Measurements from ENCODE around the gene PLPP4.

Gene PLPP4

GRCh38 chr10:120607016-120607709 lies 150.1 kb downstream of the PLPP4 start:
- TF ChIP-seq, protein P1, sequence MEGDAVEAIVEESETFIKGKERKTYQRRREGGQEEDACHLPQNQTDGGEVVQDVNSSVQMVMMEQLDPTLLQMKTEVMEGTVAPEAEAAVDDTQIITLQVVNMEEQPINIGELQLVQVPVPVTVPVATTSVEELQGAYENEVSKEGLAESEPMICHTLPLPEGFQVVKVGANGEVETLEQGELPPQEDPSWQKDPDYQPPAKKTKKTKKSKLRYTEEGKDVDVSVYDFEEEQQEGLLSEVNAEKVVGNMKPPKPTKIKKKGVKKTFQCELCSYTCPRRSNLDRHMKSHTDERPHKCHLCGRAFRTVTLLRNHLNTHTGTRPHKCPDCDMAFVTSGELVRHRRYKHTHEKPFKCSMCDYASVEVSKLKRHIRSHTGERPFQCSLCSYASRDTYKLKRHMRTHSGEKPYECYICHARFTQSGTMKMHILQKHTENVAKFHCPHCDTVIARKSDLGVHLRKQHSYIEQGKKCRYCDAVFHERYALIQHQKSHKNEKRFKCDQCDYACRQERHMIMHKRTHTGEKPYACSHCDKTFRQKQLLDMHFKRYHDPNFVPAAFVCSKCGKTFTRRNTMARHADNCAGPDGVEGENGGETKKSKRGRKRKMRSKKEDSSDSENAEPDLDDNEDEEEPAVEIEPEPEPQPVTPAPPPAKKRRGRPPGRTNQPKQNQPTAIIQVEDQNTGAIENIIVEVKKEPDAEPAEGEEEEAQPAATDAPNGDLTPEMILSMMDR (IDR thresholded peaks at IDR 0.05) = no peak
- no peaks in the 10 kb centered on the region for H3K9me3 ChIP-seq
- H3K4me3 ChIP-seq (ENCODE audit: low read depth in 1 of 2, low read length in 1 of 2) = no peak overlapping the region
- H3K4me1 ChIP-seq (ENCODE audit: control insufficient read depth in 1 of 2, insufficient read depth in 1 of 2, low read depth in 1 of 2, low read length in 1 of 2) = no peaks in the 10 kb centered on the region
- H3K27me3 ChIP-seq = no peaks in the 10 kb centered on the region
- H3K36me3 ChIP-seq = no peaks in the 10 kb centered on the region
- no peak overlapping the region for H3K27ac ChIP-seq

DNA sequence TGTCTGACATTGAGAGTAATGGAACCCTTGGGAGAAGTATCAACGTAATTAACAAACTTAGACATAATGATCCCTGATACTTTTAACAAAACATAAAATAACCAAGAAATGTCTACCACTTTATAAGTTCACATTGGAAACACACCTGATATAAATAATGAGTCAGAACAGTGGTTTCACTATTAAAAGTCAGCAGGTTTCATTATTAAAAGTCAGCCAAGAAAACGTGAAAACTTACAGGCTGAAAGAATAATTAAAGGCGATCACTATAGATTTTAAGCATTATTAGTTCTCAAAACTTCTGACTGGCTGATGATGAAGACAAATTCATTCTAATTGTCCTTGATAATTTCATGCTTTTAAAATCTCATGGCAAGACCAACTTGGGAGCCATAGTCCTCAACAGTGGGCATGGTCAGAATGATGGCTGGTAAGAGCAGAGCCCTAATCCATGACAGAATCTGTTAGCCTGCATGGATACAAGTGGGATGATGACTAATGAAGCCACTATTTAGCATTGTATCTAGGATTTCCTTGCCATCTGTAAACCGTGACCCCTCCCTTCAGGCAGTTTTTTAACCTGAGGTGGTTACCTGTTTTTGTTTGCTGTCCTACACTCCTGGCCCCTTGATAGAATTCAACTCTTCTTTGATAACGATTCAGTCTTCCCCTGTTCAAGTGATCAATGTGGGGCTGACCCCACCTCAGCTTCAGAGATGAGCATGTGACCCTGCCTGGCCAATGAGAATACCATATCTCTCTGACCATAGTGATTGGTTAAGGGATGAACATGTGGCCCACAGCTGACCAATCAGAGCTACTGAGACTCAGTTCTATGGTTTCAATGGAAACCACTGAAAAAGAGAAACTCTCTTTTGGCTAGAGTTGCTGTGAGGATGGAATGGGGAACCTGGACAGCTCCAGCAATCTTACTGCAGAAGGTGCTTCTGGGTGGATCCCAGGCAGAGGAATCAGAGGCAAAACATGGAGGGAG lies 151.0 kb downstream of the PLPP4 start:
- Histone ChIP-seq H3K27me3 (no peaks in the 10 kb centered on the region), H3K4me1 (ENCODE audit: control insufficient read depth in 1 of 2, insufficient read depth in 1 of 2, low read depth in 1 of 2, low read length in 1 of 2) (no peaks in the 10 kb centered on the region), H3K27ac (no peak overlapping the region), H3K36me3 (no peaks in the 10 kb centered on the region), H3K9me3 (no peaks in the 10 kb centered on the region), H3K4me3 (ENCODE audit: low read depth in 1 of 2, low read length in 1 of 2) (no peak overlapping the region)
- TF ChIP-seq, protein P1 (IDR thresholded peaks at IDR 0.05) = no peak

DNA sequence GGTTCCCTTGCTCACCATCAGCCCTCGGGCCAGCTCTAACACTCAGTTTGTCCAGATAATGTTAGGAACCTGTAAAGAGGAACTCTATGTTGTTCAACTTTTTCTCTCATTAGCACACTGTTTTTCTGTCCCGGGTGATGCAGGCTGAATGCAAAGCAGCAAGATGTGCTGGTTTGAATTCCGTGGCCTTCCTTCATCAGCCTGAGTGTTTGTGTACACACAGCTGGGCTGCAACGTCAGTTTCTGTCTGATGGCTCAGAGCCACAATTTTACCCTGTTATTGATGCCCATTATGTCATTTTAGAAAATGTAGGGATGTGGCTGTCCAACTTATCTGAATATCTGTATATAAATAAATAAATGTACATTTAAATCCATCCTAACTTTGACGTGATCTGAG lies 152.0 kb downstream of the PLPP4 start:
- TF ChIP-seq, protein P1 (IDR thresholded peaks at IDR 0.05) = no peak
- no peak overlapping the region for H3K27ac ChIP-seq
- no peaks in the 10 kb centered on the region for H3K36me3 ChIP-seq
- H3K9me3 ChIP-seq = no peaks in the 10 kb centered on the region
- no peak overlapping the region for H3K4me3 ChIP-seq (ENCODE audit: low read depth in 1 of 2, low read length in 1 of 2)
- H3K4me1 ChIP-seq (ENCODE audit: control insufficient read depth in 1 of 2, insufficient read depth in 1 of 2, low read depth in 1 of 2, low read length in 1 of 2) = no peaks in the 10 kb centered on the region
- H3K27me3 ChIP-seq = no peaks in the 10 kb centered on the region

DNA sequence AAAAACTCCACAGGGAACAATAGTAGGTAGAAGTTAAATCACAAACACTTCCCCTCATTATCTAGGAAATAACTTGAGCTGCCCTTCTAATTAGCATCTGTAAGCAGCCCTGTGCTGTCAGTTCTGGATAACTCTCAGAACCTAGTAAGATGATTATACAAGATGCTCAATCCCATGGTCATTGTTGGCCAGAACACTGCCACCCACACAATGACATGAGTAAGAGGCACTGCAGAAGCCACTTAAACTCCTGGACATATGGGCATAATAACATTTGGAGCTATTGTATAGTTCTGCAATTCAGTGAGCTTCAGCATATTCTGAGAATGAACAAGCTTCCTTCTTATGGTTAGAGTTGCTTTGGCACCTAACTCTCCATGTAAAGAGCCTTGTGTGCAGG lies 153.8 kb downstream of the PLPP4 start:
- Histone ChIP-seq H3K36me3 (no peaks in the 10 kb centered on the region), H3K27me3 (no peaks in the 10 kb centered on the region), H3K4me3 (ENCODE audit: low read depth in 1 of 2, low read length in 1 of 2) (no peak overlapping the region), H3K4me1 (ENCODE audit: control insufficient read depth in 1 of 2, insufficient read depth in 1 of 2, low read depth in 1 of 2, low read length in 1 of 2) (no peaks in the 10 kb centered on the region), H3K27ac (no peak overlapping the region), H3K9me3 (no peaks in the 10 kb centered on the region)
- TF ChIP-seq, protein P1 (IDR thresholded peaks at IDR 0.05) = no peak

DNA sequence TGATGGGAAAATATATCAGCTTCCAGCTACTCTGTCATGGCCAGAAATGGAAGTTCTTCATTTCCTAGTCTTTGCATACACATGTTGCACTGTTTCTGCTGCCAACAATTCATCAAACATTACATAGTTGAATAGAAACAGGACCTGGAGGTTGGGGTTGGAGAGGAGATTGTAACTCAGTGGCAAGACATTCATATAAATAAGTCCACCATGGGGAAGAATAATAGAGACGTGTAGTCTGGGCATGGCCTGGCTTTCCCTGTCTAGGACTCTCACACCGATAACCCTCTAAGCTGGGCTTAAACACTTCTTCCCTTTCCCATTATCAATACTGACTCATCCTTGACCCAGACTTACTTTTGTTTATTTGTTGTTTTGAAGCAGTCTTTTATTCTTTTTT lies 155.7 kb downstream of the PLPP4 start:
- Histone ChIP-seq H3K27ac (no peak overlapping the region), H3K36me3 (no peaks in the 10 kb centered on the region), H3K9me3 (peaks cover 10% of the 10 kb centered on the region), H3K27me3 (no peaks in the 10 kb centered on the region), H3K4me1 (ENCODE audit: control insufficient read depth in 1 of 2, insufficient read depth in 1 of 2, low read depth in 1 of 2, low read length in 1 of 2) (no peaks in the 10 kb centered on the region), H3K4me3 (ENCODE audit: low read depth in 1 of 2, low read length in 1 of 2) (no peak overlapping the region)
- TF ChIP-seq, protein P1 (IDR thresholded peaks at IDR 0.05) = no peak
